Activated CD4-positive, alpha-beta memory T cell treated with anti-CD3 and anti-CD28 coated beads for 36 hours (primary cell): ENCODE results near the gene CAMKMT. TPM values are rescaled to one million over a fixed set of nuclear protein-coding genes. Genes with fewer than 3 reads are reported as not detected.

Source experiments
- CTCF ChIA-PET: fragments of 350-600 bp; sonication (Branson Sonifier 250); formaldehyde crosslinking; loops from one replicate; lab custom pipeline; 2021; ENCODE audit warnings: antibody characterized with exemption, inconsistent platforms; lab: Charles Lee
- POLR2A ChIA-PET: fragments of 350-600 bp; sonication (Branson Sonifier 250); formaldehyde crosslinking; loops from one replicate; lab custom pipeline; 2021; ENCODE audit warnings: antibody characterized with exemption; lab: Charles Lee
- DNase-seq: peaks from one replicate; pipeline ENCODE4 v3.0.0-alpha.2; 2020
- H3K27ac Mint-ChIP-seq: one replicate; pipeline ENCODE4 v1.8.0; 2021; ENCODE audit warnings: mixed read lengths
- H3K27me3 Mint-ChIP-seq: one replicate; pipeline ENCODE4 v1.8.0; 2021; ENCODE audit warnings: mixed read lengths
- H3K36me3 Mint-ChIP-seq: one replicate; pipeline ENCODE4 v1.8.0; 2021; ENCODE audit warnings: mixed read lengths
- H3K4me1 Mint-ChIP-seq: one replicate; pipeline ENCODE4 v1.8.0; 2021; ENCODE audit warnings: low read depth, mixed read lengths
- H3K4me3 Mint-ChIP-seq: one replicate; pipeline ENCODE4 v1.8.0; 2021; ENCODE audit warnings: mild to moderate bottlenecking, mixed read lengths
- H3K9me3 Mint-ChIP-seq: one replicate; pipeline ENCODE4 v1.8.0; 2021; ENCODE audit warnings: mixed read lengths
- intact Hi-C: fragments of 100-400 bp; cut with micrococcal nuclease; formaldehyde crosslinking; loops from one replicate; pipeline ENCODE4 v1.15.1; 2023
- total RNA-seq, 2 experiments: library from RNA; stranded (reverse); gene quantifications; one replicate each; pipeline ENCODE4 v1.2.3, GENCODE V29; 2021

Gene CAMKMT
- total RNA-seq = 10 to 100 TPM in 1 of 2 experiments, 1 to 10 TPM in 1; 9.3 to 11.3 TPM

- peak; percentile 99 for DNase-seq
- POLR2A ChIA-PET = interaction anchor here (0.8 to 2.2 kb wide), 5 partner anchors 10 to 578 kb away, joined by 3 to 19 read pairs (median 6); partner anchors contain the start of genes LRPPRC and PPM1B
Observed at GRCh38 chr2:44361330-44362206, at the start of gene CAMKMT, which contains the start of gene PREPL. CAMKMT (plus strand) TSS chr2:44361947. PREPL (minus strand) TSS chr2:44361494; CDS start chr2:44346342, 15,152 bp downstream.

GRCh38 chr2:44314362-44314761 lies 47.4 kb upstream of the CAMKMT start:
- ChIA-PET POLR2A (interaction anchor here (0.6 kb wide), 1 partner anchor 334 kb away, joined by 3 read pairs; no protein-coding TSS in a partner anchor), CTCF (interaction anchor here (1.6 kb wide), 1 partner anchor 13 kb away, joined by 3 read pairs; no protein-coding TSS in a partner anchor)
- H3K4me3 Mint-ChIP-seq = no peak overlapping the region
- H3K27ac Mint-ChIP-seq = no peak overlapping the region
- H3K27me3 Mint-ChIP-seq = no peaks in the 10 kb centered on the region
- H3K4me1 Mint-ChIP-seq = no peaks in the 10 kb centered on the region
- peaks cover 67% of the 10 kb centered on the region for H3K36me3 Mint-ChIP-seq
- no peak for DNase-seq
- intact Hi-C loops = no loop called here
- peaks cover 25% of the 10 kb centered on the region for H3K9me3 Mint-ChIP-seq

More at GRCh38 chr2:44361330-44362206, at the start of gene CAMKMT, which contains the start of gene PREPL:
- H3K4me3 Mint-ChIP-seq = peak within 1 kb of the TSS; percentile 96
- H3K9me3 Mint-ChIP-seq = no peaks in the 10 kb centered on the region
- H3K27ac Mint-ChIP-seq = peak within 1 kb of the TSS; percentile 99
- H3K27me3 Mint-ChIP-seq = no peaks in the 10 kb centered on the region
- CTCF ChIA-PET = interaction anchor here (0.9 to 2.6 kb wide), 9 partner anchors 9 to 318 kb away, joined by 3 to 8 read pairs (median 5); no protein-coding TSS in a partner anchor
- intact Hi-C loops = loop anchor here (1.0 to 10.0 kb wide), 5 partner anchors 193 to 1133 kb away; partner anchors contain the start of genes PPM1B and THADA
- H3K36me3 Mint-ChIP-seq = peaks cover 17% of the 10 kb centered on the region
- peaks cover 48% of the 10 kb centered on the region for H3K4me1 Mint-ChIP-seq

DNA sequence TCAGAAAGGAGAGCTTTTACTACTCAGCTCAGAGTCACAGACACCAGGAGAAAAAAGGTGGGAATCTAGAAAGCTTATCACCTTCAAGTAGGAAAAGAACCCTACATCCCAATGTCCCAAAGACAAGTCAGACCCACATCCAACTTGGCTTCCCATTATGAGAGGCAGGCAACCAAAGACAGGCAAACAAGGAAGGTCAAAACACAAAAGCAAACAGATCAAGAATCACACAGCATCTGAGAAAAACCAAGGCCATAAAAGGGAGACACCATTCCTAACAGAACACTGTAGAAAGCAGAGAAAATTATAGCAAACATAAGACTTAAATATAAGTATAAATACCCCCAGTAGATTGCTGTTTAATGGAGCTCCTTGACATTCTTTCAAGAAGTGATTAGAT lies 45.8 kb upstream of the CAMKMT start:
- peaks cover 67% of the 10 kb centered on the region for H3K36me3 Mint-ChIP-seq
- no peak overlapping the region for H3K27ac Mint-ChIP-seq
- ChIA-PET POLR2A (no interaction called here), CTCF (no interaction called here)
- no peaks in the 10 kb centered on the region for H3K4me1 Mint-ChIP-seq
- H3K9me3 Mint-ChIP-seq = peaks cover 15% of the 10 kb centered on the region
- H3K4me3 Mint-ChIP-seq = no peak overlapping the region
- H3K27me3 Mint-ChIP-seq = no peaks in the 10 kb centered on the region
- DNase-seq = no peak
- intact Hi-C loops = no loop called here

GRCh38 chr2:44320832-44321231 lies 40.9 kb upstream of the CAMKMT start:
- Mint-ChIP-seq H3K4me3 (no peak overlapping the region), H3K27me3 (no peaks in the 10 kb centered on the region), H3K4me1 (no peaks in the 10 kb centered on the region), H3K36me3 (peaks cover 51% of the 10 kb centered on the region), H3K27ac (no peak overlapping the region), H3K9me3 (no peaks in the 10 kb centered on the region)
- CTCF ChIA-PET = no interaction called here
- POLR2A ChIA-PET = interaction anchor here (0.5 kb wide), 1 partner anchor 111 kb away, joined by 3 read pairs; no protein-coding TSS in a partner anchor
- DNase-seq = no peak
- intact Hi-C loops = no loop called here

DNA sequence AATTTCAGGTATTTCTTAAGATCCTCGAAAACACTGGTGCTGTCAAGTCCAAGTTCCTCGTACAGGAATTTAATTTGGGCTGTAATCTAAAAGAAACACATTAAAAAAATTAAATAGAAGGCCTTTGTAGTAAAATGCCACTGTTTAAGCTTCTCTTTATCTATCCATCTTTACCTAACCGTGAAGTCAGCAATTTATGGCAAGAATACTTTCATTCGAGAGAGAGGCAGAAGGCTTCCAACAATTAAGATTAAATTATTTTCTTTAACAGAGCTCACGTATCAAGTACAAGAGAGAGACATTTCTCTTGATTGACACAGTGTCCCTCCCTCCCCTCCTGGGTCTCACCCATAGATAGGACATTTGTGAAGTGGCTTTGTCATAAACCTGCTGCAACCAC lies 40.4 kb upstream of the CAMKMT start:
- H3K4me1 Mint-ChIP-seq = no peaks in the 10 kb centered on the region
- POLR2A ChIA-PET = no interaction called here
- no peak for DNase-seq
- H3K36me3 Mint-ChIP-seq = peaks cover 46% of the 10 kb centered on the region
- CTCF ChIA-PET = no interaction called here
- no peaks in the 10 kb centered on the region for H3K9me3 Mint-ChIP-seq
- no peak overlapping the region for H3K27ac Mint-ChIP-seq
- H3K4me3 Mint-ChIP-seq = no peak overlapping the region
- H3K27me3 Mint-ChIP-seq = no peaks in the 10 kb centered on the region
- intact Hi-C loops = no loop called here

- Mint-ChIP-seq H3K4me3 (no peak overlapping the region), H3K9me3 (no peaks in the 10 kb centered on the region), H3K4me1 (peaks cover 3% of the 10 kb centered on the region), H3K27me3 (no peaks in the 10 kb centered on the region), H3K27ac (no peak overlapping the region), H3K36me3 (peaks cover 43% of the 10 kb centered on the region)
- ChIA-PET POLR2A (no interaction called here), CTCF (no interaction called here)
- DNase-seq = no peak
- intact Hi-C loops = no loop called here
Observed at GRCh38 chr2:44324971-44325426, 36.7 kb upstream of the CAMKMT start.

DNA sequence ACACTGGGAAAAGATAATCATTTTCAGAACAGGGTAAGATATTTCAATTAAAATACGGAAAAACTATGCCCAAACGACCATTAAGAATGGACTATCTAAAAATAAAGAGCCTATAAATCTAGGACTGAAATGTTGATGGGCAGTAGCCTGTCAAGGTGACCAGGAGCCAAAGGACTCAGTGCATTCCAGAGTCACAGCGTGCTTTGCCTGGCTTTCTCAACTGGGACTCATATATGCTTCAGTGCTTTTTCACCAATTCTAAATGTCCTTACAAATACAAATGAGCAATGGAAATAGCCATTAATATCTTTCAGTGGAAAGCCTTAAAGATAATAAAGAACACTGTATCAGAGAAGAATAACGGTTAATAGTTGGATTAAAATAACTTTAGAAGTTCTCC lies 35.9 kb upstream of the CAMKMT start:
- H3K9me3 Mint-ChIP-seq = no peaks in the 10 kb centered on the region
- ChIA-PET POLR2A (no interaction called here), CTCF (no interaction called here)
- intact Hi-C loops = no loop called here
- H3K36me3 Mint-ChIP-seq = peaks cover 38% of the 10 kb centered on the region
- H3K4me3 Mint-ChIP-seq = no peak overlapping the region
- DNase-seq = no peak
- H3K4me1 Mint-ChIP-seq = peaks cover 7% of the 10 kb centered on the region
- H3K27ac Mint-ChIP-seq = no peak overlapping the region
- no peaks in the 10 kb centered on the region for H3K27me3 Mint-ChIP-seq

- intact Hi-C loops = no loop called here
- no peak overlapping the region for H3K27ac Mint-ChIP-seq
- ChIA-PET CTCF (no interaction called here), POLR2A (no interaction called here)
- no peaks in the 10 kb centered on the region for H3K9me3 Mint-ChIP-seq
- H3K27me3 Mint-ChIP-seq = no peaks in the 10 kb centered on the region
- H3K36me3 Mint-ChIP-seq = peaks cover 38% of the 10 kb centered on the region
- H3K4me1 Mint-ChIP-seq = peaks cover 7% of the 10 kb centered on the region
- no peak overlapping the region for H3K4me3 Mint-ChIP-seq
- DNase-seq = no peak
Observed at GRCh38 chr2:44326548-44327264, 35.0 kb upstream of the CAMKMT start.

- Mint-ChIP-seq H3K4me3 (no peak overlapping the region), H3K27me3 (no peaks in the 10 kb centered on the region), H3K27ac (no peak overlapping the region), H3K36me3 (peaks cover 35% of the 10 kb centered on the region), H3K4me1 (peaks cover 7% of the 10 kb centered on the region), H3K9me3 (no peaks in the 10 kb centered on the region)
- no peak for DNase-seq
- POLR2A ChIA-PET = no interaction called here
- CTCF ChIA-PET = no interaction called here
- intact Hi-C loops = no loop called here
Observed at GRCh38 chr2:44328750-44329149, 33.0 kb upstream of the CAMKMT start.

GRCh38 chr2:44329343-44329742 lies 32.4 kb upstream of the CAMKMT start:
- ChIA-PET CTCF (no interaction called here), POLR2A (no interaction called here)
- peaks cover 32% of the 10 kb centered on the region for H3K36me3 Mint-ChIP-seq
- no peak for DNase-seq
- no peaks in the 10 kb centered on the region for H3K9me3 Mint-ChIP-seq
- no peaks in the 10 kb centered on the region for H3K27me3 Mint-ChIP-seq
- intact Hi-C loops = no loop called here
- no peak overlapping the region for H3K27ac Mint-ChIP-seq
- H3K4me3 Mint-ChIP-seq = no peak overlapping the region
- H3K4me1 Mint-ChIP-seq = peaks cover 7% of the 10 kb centered on the region

- peaks cover 36% of the 10 kb centered on the region for H3K36me3 Mint-ChIP-seq
- H3K9me3 Mint-ChIP-seq = no peaks in the 10 kb centered on the region
- no peak for DNase-seq
- ChIA-PET CTCF (no interaction called here), POLR2A (no interaction called here)
- no peak overlapping the region for H3K27ac Mint-ChIP-seq
- no peak overlapping the region for H3K4me3 Mint-ChIP-seq
- no peaks in the 10 kb centered on the region for H3K27me3 Mint-ChIP-seq
- intact Hi-C loops = no loop called here
- H3K4me1 Mint-ChIP-seq = peaks cover 7% of the 10 kb centered on the region
Observed at GRCh38 chr2:44330801-44331200, 30.9 kb upstream of the CAMKMT start.

DNA sequence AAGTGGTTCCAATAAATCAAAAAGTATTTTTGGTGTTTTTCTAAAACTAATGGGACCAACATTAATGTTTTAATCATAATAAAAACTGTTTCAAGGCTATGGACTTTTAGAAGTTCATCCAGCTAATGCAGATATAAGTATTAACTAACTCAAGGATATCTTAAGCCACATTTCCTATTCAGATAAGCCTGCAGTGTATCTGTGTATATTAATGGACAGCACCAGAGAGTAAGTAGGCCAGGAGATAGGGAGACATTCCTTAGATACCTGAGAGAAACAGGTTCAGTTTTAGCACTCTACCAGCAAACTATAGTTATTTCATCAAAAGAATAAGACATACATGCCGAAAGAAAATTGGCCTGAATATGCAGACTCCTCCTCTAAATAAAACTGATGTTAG lies 27.8 kb upstream of the CAMKMT start:
- ChIA-PET CTCF (interaction anchor here (0.7 to 1.1 kb wide), 2 partner anchors 9 to 90 kb away, joined by 4 read pairs; no protein-coding TSS in a partner anchor), POLR2A (interaction anchor here (0.6 kb wide), 1 partner anchor 36 kb away, joined by 3 read pairs; no protein-coding TSS in a partner anchor)
- intact Hi-C loops = no loop called here
- H3K4me1 Mint-ChIP-seq = peaks cover 11% of the 10 kb centered on the region
- H3K27ac Mint-ChIP-seq = no peak overlapping the region
- H3K9me3 Mint-ChIP-seq = no peaks in the 10 kb centered on the region
- DNase-seq = no peak
- H3K4me3 Mint-ChIP-seq = no peak overlapping the region
- H3K27me3 Mint-ChIP-seq = no peaks in the 10 kb centered on the region
- H3K36me3 Mint-ChIP-seq = peaks cover 50% of the 10 kb centered on the region
